ENCODE results near the gene MAPK4. TPM values are rescaled to one million over a fixed set of nuclear protein-coding genes. Genes with fewer than 3 reads are reported as not detected.

Gene MAPK4
- total RNA-seq, 1 donor from 2014 or later = 0.11 TPM

GRCh38 chr18:50662775-50663383 is 103.0 kb downstream of the MAPK4 start:
- H3K9me3 Mint-ChIP-seq (ENCODE audit: unreplicated experiment) = peaks cover 5% of the 10 kb centered on the region
- Histone ChIP-seq H4K20me1 (ENCODE audit: insufficient read depth, low read length) (no peaks in the 10 kb centered on the region), H3K4me2 (ENCODE audit: low read length) (no peak overlapping the region), H3K4me3 (ENCODE audit: insufficient read depth, low read depth, low read length) (no peak overlapping the region), H3K36me3 (ENCODE audit: insufficient read depth, low read length) (no peaks in the 10 kb centered on the region), H3K27me3 (ENCODE audit: insufficient read depth, low read length) (no peaks in the 10 kb centered on the region), H2AFZ (ENCODE audit: low read depth, low read length) (no peak overlapping the region), H3K4me1 (ENCODE audit: insufficient read depth, low read length) (no peaks in the 10 kb centered on the region), H3K9ac (ENCODE audit: low read length) (no peak overlapping the region), H3K9me3 (ENCODE audit: insufficient read depth, low read depth, low read length) (peaks cover 4% of the 10 kb centered on the region), H3K27ac (ENCODE audit: low read depth, low read length) (no peak overlapping the region), H3K79me2 (ENCODE audit: insufficient read depth, low read length) (no peaks in the 10 kb centered on the region)
- FAIRE-seq (no peak), DNase-seq (ENCODE audit: low read depth) (no peak)
- no peak overlapping the region for H3K27ac Mint-ChIP-seq (ENCODE audit: unreplicated experiment)
- TF ChIP-seq EZH2 (IDR thresholded peaks at IDR 0.05; ENCODE audit: insufficient read depth, low read length) (no peak), CTCF (IDR thresholded peaks at IDR 0.05; ENCODE audit: insufficient read depth, low read depth, low read length) (no peak)
- no peak overlapping the region for H3K4me3 Mint-ChIP-seq (ENCODE audit: unreplicated experiment)
- H3K4me1 Mint-ChIP-seq (ENCODE audit: low read depth, unreplicated experiment) = peaks cover 4% of the 10 kb centered on the region
- H3K36me3 Mint-ChIP-seq (ENCODE audit: low read depth, unreplicated experiment) = peaks cover 2% of the 10 kb centered on the region
- peaks cover 8% of the 10 kb centered on the region for H3K27me3 Mint-ChIP-seq (ENCODE audit: low read depth, unreplicated experiment)

DNA sequence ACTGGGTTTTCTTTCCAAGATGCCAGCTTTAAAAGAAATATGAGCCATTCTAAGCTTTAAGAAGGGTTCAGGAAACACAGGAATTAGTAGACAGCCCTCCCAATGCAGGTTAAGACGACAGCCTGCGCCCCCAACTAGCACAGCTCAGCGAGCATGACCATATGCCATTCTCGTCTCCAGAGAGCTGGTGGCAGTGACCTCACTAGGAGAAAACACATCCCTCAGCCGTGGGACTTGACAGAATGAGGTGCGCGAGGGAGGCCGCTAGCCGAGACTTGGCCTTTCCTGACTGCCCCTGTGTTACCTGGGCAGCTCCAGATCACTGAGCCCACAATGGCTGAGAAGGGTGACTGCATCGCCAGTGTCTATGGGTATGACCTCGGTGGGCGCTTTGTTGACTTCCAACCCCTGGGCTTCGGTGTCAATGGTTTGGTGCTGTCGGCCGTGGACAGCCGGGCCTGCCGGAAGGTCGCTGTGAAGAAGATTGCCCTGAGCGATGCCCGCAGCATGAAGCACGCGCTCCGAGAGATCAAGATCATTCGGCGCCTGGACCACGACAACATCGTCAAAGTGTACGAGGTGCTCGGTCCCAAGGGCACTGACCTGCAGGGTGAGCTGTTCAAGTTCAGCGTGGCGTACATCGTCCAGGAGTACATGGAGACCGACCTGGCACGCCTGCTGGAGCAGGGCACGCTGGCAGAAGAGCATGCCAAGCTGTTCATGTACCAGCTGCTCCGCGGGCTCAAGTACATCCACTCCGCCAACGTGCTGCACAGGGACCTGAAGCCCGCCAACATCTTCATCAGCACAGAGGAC is 103.9 kb downstream of the MAPK4 start:
- no peak overlapping the region for H3K9ac ChIP-seq (ENCODE audit: low read length)
- Mint-ChIP-seq H3K27me3 (ENCODE audit: low read depth, unreplicated experiment) (peaks cover 12% of the 10 kb centered on the region), H3K36me3 (ENCODE audit: low read depth, unreplicated experiment) (peaks cover 2% of the 10 kb centered on the region), H3K27ac (ENCODE audit: unreplicated experiment) (no peak overlapping the region), H3K4me3 (ENCODE audit: unreplicated experiment) (no peak overlapping the region), H3K9me3 (ENCODE audit: unreplicated experiment) (peaks cover 5% of the 10 kb centered on the region), H3K4me1 (ENCODE audit: low read depth, unreplicated experiment) (peaks cover 4% of the 10 kb centered on the region)
- H4K20me1 ChIP-seq (ENCODE audit: insufficient read depth, low read length) = no peaks in the 10 kb centered on the region
- TF ChIP-seq CTCF (IDR thresholded peaks at IDR 0.05; ENCODE audit: insufficient read depth, low read depth, low read length) (no peak), EZH2 (IDR thresholded peaks at IDR 0.05; ENCODE audit: insufficient read depth, low read length) (no peak)
- DNase-seq (ENCODE audit: low read depth) = no peak
- no peaks in the 10 kb centered on the region for H3K4me1 ChIP-seq (ENCODE audit: insufficient read depth, low read length)
- no peak overlapping the region for H3K4me2 ChIP-seq (ENCODE audit: low read length)
- no peak overlapping the region for H3K27ac ChIP-seq (ENCODE audit: low read depth, low read length)
- FAIRE-seq = no peak
- peaks cover 4% of the 10 kb centered on the region for H3K9me3 ChIP-seq (ENCODE audit: insufficient read depth, low read depth, low read length)
- no peaks in the 10 kb centered on the region for H3K36me3 ChIP-seq (ENCODE audit: insufficient read depth, low read length)
- H3K4me3 ChIP-seq (ENCODE audit: insufficient read depth, low read depth, low read length) = no peak overlapping the region
- no peaks in the 10 kb centered on the region for H3K79me2 ChIP-seq (ENCODE audit: insufficient read depth, low read length)
- no peaks in the 10 kb centered on the region for H3K27me3 ChIP-seq (ENCODE audit: insufficient read depth, low read length)
- H2AFZ ChIP-seq (ENCODE audit: low read depth, low read length) = no peak overlapping the region

- Histone ChIP-seq H3K4me2 (ENCODE audit: low read length) (no peak overlapping the region), H3K27ac (ENCODE audit: low read depth, low read length) (no peak overlapping the region), H2AFZ (ENCODE audit: low read depth, low read length) (no peak overlapping the region), H3K4me3 (ENCODE audit: insufficient read depth, low read depth, low read length) (no peak overlapping the region), H3K9ac (ENCODE audit: low read length) (no peak overlapping the region), H4K20me1 (ENCODE audit: insufficient read depth, low read length) (no peaks in the 10 kb centered on the region), H3K4me1 (ENCODE audit: insufficient read depth, low read length) (no peaks in the 10 kb centered on the region), H3K27me3 (ENCODE audit: insufficient read depth, low read length) (no peaks in the 10 kb centered on the region), H3K79me2 (ENCODE audit: insufficient read depth, low read length) (no peaks in the 10 kb centered on the region), H3K36me3 (ENCODE audit: insufficient read depth, low read length) (no peaks in the 10 kb centered on the region), H3K9me3 (ENCODE audit: insufficient read depth, low read depth, low read length) (peaks cover 4% of the 10 kb centered on the region)
- Mint-ChIP-seq H3K9me3 (ENCODE audit: unreplicated experiment) (peaks cover 5% of the 10 kb centered on the region), H3K4me1 (ENCODE audit: low read depth, unreplicated experiment) (no peaks in the 10 kb centered on the region), H3K27ac (ENCODE audit: unreplicated experiment) (no peak overlapping the region), H3K27me3 (ENCODE audit: low read depth, unreplicated experiment) (peaks cover 18% of the 10 kb centered on the region), H3K4me3 (ENCODE audit: unreplicated experiment) (no peak overlapping the region), H3K36me3 (ENCODE audit: low read depth, unreplicated experiment) (peaks cover 2% of the 10 kb centered on the region)
- DNase-seq (ENCODE audit: low read depth) (no peak), FAIRE-seq (no peak)
- TF ChIP-seq CTCF (IDR thresholded peaks at IDR 0.05; ENCODE audit: insufficient read depth, low read depth, low read length) (no peak), EZH2 (IDR thresholded peaks at IDR 0.05; ENCODE audit: insufficient read depth, low read length) (no peak)
Observed at GRCh38 chr18:50665015-50665414, 105.1 kb downstream of the MAPK4 start.
